GM19455 (cell line): Measurements from ENCODE around the gene DNAAF5.

Experiments
- ATAC-seq: cut with Tn5 transposase; IDR thresholded peaks from one replicate; pipeline ENCODE4 v1.9.1; 2021; ENCODE audit not compliant: unreplicated experiment

Gene DNAAF5

GRCh38 chr7:831596-832166, 105.2 kb downstream of the DNAAF5 start:
- peak; percentile 75 for ATAC-seq

DNA sequence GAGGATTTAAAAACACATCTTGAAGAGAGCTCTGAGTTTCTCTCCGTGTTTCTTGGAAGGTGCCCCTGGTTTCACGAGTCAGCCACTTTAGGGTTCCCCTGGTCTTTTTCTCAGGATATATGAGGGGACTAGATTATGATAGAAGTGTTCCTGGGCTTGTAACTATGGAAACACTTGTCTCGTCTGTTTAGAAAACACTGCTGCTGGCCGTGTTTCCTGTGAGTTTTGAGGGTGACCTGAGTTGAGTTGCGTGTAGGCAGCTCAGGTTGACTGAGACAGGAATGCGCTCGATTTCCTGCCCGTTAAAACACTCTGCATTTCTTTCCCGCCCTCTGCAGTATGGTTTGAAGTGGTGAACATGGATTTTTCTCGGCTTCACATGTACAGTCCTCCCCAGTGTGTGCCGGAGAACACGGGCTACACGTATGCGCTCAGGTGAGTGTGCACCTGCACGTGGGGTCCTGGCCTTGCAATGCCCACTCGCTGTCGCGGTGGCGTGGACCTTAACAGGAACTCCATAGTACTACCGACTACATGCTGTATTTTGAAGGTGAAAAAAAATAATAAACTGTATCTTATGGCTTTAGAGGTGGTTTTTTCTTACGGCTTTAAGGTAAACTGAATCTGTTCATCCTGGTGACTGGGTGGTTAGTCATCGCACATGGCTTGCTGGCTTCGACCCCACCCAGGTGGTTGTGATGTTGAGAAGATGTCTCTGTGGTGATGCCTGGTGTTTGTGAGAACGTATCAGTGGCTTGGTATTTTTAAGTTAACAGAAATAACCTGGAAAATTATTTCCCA, 105.9 kb downstream of the DNAAF5 start, which contains the start of gene SUN1:
Gene SUN1, plus strand, starts transcription at position 310 of the 801 bp plus-strand sequence. Its CDS starts 49 bp downstream, at position 359.
- peak; percentile 39 for ATAC-seq

GRCh38 chr7:832968-833424, 106.5 kb downstream of the DNAAF5 start:
- no peak for ATAC-seq

DNA sequence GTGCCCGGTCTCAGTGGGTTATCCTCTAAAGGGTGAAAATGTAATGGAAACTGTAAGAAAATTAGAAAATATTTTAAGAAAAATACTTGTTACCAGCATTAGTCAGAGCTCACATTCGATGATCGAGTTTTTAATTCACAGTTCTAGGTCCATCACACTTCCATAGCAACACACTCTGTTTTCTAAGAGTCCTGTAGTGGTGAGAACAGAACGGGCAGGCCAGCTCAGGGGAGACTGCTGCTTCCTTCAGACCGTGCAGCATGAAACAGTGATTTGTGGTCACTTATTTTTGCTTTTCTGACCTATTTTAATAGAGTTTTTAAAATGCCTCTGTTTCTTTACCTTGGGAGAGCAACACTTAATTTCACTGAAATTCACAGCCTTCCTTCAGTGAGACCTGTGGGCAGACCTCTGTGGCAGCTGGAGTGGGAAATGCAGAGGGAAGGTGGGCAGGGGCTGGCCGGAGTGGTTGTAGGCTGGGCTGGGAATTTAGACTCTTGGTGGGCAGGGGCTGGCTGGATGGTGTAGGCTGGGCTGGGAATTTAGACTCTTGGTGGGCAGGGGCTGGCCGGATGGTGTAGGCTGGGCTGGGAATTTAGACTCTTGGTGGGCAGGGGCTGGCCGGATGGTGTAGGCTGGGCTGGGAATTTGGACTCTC, 107.2 kb downstream of the DNAAF5 start:
- ATAC-seq, result no peak

DNA sequence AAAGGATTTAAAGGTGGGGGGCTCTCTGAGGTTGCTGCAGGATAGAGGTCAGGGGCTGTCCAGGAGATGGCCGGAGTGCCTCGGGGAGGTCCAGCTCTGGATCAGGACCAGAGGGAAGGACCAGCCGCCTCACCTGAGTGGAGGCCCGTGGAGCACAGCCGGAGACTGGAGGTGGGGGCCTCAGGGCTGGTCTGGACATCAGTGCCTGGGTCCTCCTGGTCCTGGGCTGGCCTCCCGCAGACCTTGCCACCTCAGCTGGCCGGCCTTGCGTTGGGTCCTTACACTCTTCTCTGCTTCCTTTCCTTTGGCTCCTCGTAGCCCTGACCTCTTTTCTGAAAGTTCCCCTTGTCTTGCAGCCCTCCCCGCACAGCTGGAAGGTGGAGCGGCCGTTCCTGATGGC, 107.8 kb downstream of the DNAAF5 start:
- no peak for ATAC-seq

GRCh38 chr7:835021-835420, 108.5 kb downstream of the DNAAF5 start:
- ATAC-seq, result no peak

GRCh38 chr7:835485-836401, 109.2 kb downstream of the DNAAF5 start:
- ATAC-seq, result no peak
